Measurements from ENCODE around the gene QRICH2. TPM values are rescaled to one million over a fixed set of nuclear protein-coding genes. Genes with fewer than 3 reads are reported as not detected.

Gene QRICH2
- total RNA-seq, 1 donor from 2014 or later: 3.8 TPM

DNA sequence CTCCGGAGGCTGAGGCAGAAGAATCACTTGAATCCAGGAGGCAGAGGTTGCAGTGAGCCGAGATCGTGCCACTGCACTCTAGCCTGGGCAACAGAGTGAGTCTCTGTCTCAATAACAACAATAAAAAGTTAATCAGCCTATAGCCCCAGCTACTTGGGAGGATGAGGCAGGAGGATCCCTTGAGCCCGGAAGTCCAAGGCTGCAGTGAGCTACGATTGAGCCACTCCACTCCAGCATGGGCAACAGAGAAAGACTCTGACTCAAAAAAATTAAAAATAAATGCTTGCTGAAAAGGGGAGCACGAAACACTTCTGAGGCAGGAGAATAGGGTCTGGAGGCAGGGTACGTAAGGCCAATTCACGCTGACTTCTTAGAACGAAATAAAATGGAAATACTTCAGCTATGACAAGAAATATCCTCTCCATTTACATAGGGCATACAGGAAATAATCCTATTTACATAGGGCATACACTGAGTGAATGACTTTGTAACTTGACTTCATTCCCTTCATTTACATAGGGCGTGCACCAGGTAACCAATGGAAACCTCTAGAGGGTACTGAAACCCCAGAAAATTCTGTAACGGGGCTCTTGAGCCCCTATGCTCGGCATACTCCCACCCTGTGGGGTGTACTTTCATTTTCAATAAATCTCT lies 48.9 kb upstream of the QRICH2 start:
- DNase-seq (ENCODE audit: low read depth) (no peak), FAIRE-seq (no peak)
- Histone ChIP-seq H3K4me1 (ENCODE audit: insufficient read depth, low read length) (peaks cover 11% of the 10 kb centered on the region), H3K27ac (ENCODE audit: low read depth, low read length) (no peak overlapping the region), H4K20me1 (ENCODE audit: insufficient read depth, low read length) (peaks cover 8% of the 10 kb centered on the region), H3K27me3 (ENCODE audit: insufficient read depth, low read length) (no peaks in the 10 kb centered on the region), H3K4me2 (ENCODE audit: low read length) (no peak overlapping the region), H3K9me3 (ENCODE audit: insufficient read depth, low read depth, low read length) (no peaks in the 10 kb centered on the region), H3K79me2 (ENCODE audit: insufficient read depth, low read length) (peaks cover 11% of the 10 kb centered on the region), H2AFZ (ENCODE audit: low read depth, low read length) (no peak overlapping the region), H3K4me3 (ENCODE audit: insufficient read depth, low read depth, low read length) (no peak overlapping the region), H3K9ac (ENCODE audit: low read length) (no peak overlapping the region), H3K36me3 (ENCODE audit: insufficient read depth, low read length) (no peaks in the 10 kb centered on the region)
- no peak for TF ChIP-seq EZH2 (IDR thresholded peaks at IDR 0.05; ENCODE audit: insufficient read depth, low read length)
- TF ChIP-seq, protein P1, sequence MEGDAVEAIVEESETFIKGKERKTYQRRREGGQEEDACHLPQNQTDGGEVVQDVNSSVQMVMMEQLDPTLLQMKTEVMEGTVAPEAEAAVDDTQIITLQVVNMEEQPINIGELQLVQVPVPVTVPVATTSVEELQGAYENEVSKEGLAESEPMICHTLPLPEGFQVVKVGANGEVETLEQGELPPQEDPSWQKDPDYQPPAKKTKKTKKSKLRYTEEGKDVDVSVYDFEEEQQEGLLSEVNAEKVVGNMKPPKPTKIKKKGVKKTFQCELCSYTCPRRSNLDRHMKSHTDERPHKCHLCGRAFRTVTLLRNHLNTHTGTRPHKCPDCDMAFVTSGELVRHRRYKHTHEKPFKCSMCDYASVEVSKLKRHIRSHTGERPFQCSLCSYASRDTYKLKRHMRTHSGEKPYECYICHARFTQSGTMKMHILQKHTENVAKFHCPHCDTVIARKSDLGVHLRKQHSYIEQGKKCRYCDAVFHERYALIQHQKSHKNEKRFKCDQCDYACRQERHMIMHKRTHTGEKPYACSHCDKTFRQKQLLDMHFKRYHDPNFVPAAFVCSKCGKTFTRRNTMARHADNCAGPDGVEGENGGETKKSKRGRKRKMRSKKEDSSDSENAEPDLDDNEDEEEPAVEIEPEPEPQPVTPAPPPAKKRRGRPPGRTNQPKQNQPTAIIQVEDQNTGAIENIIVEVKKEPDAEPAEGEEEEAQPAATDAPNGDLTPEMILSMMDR (IDR thresholded peaks at IDR 0.05; ENCODE audit: insufficient read depth, low read depth, low read length): no peak
- Mint-ChIP-seq H3K27me3 (ENCODE audit: low read depth, unreplicated experiment) (peaks cover 2% of the 10 kb centered on the region), H3K36me3 (ENCODE audit: low read depth, unreplicated experiment) (no peaks in the 10 kb centered on the region), H3K9me3 (ENCODE audit: unreplicated experiment) (no peaks in the 10 kb centered on the region), H3K4me1 (ENCODE audit: low read depth, unreplicated experiment) (peaks cover 4% of the 10 kb centered on the region), H3K27ac (ENCODE audit: unreplicated experiment) (no peak overlapping the region), H3K4me3 (ENCODE audit: unreplicated experiment) (no peak overlapping the region)

DNA sequence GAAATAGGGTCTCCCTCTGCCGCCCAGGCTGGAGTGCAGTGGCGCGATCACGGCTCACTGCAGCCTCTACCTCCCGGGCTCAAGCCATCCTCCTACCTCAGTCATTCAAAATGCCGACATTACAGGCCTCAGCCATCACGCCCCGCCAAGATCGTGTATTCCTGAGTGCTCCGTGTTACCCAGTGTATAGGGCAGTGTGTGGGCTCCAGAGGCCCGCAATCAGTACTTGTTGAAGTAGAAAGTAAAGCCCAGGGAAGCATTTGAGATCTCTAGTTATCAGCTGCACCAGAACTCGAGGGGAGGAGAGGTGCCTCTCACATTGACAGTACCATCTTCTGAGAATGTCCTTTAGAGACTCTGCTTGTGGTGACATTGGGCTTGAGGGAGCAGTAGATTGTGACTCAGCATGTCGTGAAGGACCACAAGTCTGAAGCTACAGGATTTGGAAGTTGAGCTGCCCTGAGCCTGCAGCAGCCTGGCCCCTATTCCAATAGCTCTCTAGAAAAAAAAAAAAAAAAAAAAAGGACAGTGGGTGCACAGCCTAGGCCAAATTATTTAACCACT lies 46.8 kb upstream of the QRICH2 start:
- FAIRE-seq (no peak), DNase-seq (ENCODE audit: low read depth) (no peak)
- Histone ChIP-seq H2AFZ (ENCODE audit: low read depth, low read length) (peak overlapping the region; percentile 56), H3K4me2 (ENCODE audit: low read length) (peak overlapping the region; percentile 92), H3K9ac (ENCODE audit: low read length) (no peak overlapping the region), H3K36me3 (ENCODE audit: insufficient read depth, low read length) (no peaks in the 10 kb centered on the region), H3K27ac (ENCODE audit: low read depth, low read length) (peak overlapping the region; percentile 4), H3K79me2 (ENCODE audit: insufficient read depth, low read length) (peaks cover 29% of the 10 kb centered on the region), H3K4me3 (ENCODE audit: insufficient read depth, low read depth, low read length) (no peak overlapping the region), H4K20me1 (ENCODE audit: insufficient read depth, low read length) (peaks cover 11% of the 10 kb centered on the region), H3K9me3 (ENCODE audit: insufficient read depth, low read depth, low read length) (no peaks in the 10 kb centered on the region), H3K27me3 (ENCODE audit: insufficient read depth, low read length) (no peaks in the 10 kb centered on the region), H3K4me1 (ENCODE audit: insufficient read depth, low read length) (peaks cover 15% of the 10 kb centered on the region)
- H3K27ac Mint-ChIP-seq (ENCODE audit: unreplicated experiment): peak overlapping the region; percentile 45
- H3K4me1 Mint-ChIP-seq (ENCODE audit: low read depth, unreplicated experiment): peaks cover 4% of the 10 kb centered on the region
- H3K9me3 Mint-ChIP-seq (ENCODE audit: unreplicated experiment): no peaks in the 10 kb centered on the region
- peak overlapping the region; percentile 93 for H3K4me3 Mint-ChIP-seq (ENCODE audit: unreplicated experiment)
- peaks cover 1% of the 10 kb centered on the region for H3K36me3 Mint-ChIP-seq (ENCODE audit: low read depth, unreplicated experiment)
- peaks cover 2% of the 10 kb centered on the region for H3K27me3 Mint-ChIP-seq (ENCODE audit: low read depth, unreplicated experiment)
- no peak for TF ChIP-seq EZH2 (IDR thresholded peaks at IDR 0.05; ENCODE audit: insufficient read depth, low read length)
- TF ChIP-seq, protein P1 (IDR thresholded peaks at IDR 0.05; ENCODE audit: insufficient read depth, low read depth, low read length): no peak

DNA sequence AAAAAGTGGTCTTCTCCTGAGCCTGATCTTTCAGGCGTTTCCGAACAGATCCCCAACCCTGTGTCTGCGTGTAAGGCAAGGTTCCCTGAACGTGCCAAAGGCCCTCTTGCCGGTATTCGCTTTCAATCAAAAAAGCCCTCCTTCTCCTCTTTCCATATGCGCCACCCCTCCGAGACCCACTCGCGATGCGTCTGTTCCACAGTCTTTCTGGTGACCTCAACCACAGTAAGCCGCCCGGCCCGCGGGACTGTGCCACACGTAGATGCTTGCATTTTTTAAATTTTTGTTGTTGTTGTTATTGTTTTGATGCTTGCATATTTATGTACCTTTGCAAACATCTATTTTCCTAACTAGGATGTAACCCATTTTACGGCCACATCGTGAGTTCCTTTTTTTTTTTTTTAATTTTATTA lies 46.2 kb upstream of the QRICH2 start:
- Histone ChIP-seq H3K27ac (ENCODE audit: low read depth, low read length) (peak overlapping the region; percentile 95), H3K79me2 (ENCODE audit: insufficient read depth, low read length) (peaks cover 34% of the 10 kb centered on the region), H3K4me1 (ENCODE audit: insufficient read depth, low read length) (peaks cover 15% of the 10 kb centered on the region), H3K4me3 (ENCODE audit: insufficient read depth, low read depth, low read length) (peak overlapping the region; percentile 65), H4K20me1 (ENCODE audit: insufficient read depth, low read length) (peaks cover 11% of the 10 kb centered on the region), H3K36me3 (ENCODE audit: insufficient read depth, low read length) (no peaks in the 10 kb centered on the region), H3K4me2 (ENCODE audit: low read length) (peak overlapping the region; percentile 92), H2AFZ (ENCODE audit: low read depth, low read length) (peak overlapping the region; percentile 90), H3K9ac (ENCODE audit: low read length) (peak overlapping the region; percentile 85), H3K9me3 (ENCODE audit: insufficient read depth, low read depth, low read length) (no peaks in the 10 kb centered on the region), H3K27me3 (ENCODE audit: insufficient read depth, low read length) (no peaks in the 10 kb centered on the region)
- FAIRE-seq (no peak), DNase-seq (ENCODE audit: low read depth) (no peak)
- peak overlapping the region; percentile 100 for H3K27ac Mint-ChIP-seq (ENCODE audit: unreplicated experiment)
- H3K4me3 Mint-ChIP-seq (ENCODE audit: unreplicated experiment): peak overlapping the region; percentile 93
- H3K27me3 Mint-ChIP-seq (ENCODE audit: low read depth, unreplicated experiment): no peaks in the 10 kb centered on the region
- H3K4me1 Mint-ChIP-seq (ENCODE audit: low read depth, unreplicated experiment): peaks cover 4% of the 10 kb centered on the region
- peaks cover 1% of the 10 kb centered on the region for H3K36me3 Mint-ChIP-seq (ENCODE audit: low read depth, unreplicated experiment)
- H3K9me3 Mint-ChIP-seq (ENCODE audit: unreplicated experiment): no peaks in the 10 kb centered on the region
- no peak for TF ChIP-seq EZH2 (IDR thresholded peaks at IDR 0.05; ENCODE audit: insufficient read depth, low read length)
- TF ChIP-seq, protein P1 (IDR thresholded peaks at IDR 0.05; ENCODE audit: insufficient read depth, low read depth, low read length): no peak

All from astrocyte (in vitro differentiated cells and primary cell).